GM12878 (cell line): ENCODE data around the gene SLC34A3. TPM values are rescaled to one million over a fixed set of nuclear protein-coding genes. Genes with fewer than 3 reads are reported as not detected.

Source experiments
- BCLAF1 ChIP-seq: fragments of 450-650 bp; IDR thresholded peaks from 2 replicates; pipeline ENCODE4 v1.6.1; 2017; ENCODE audit warnings: antibody characterized with exemption, mild to moderate bottlenecking, moderate library complexity
- CBX5 ChIP-seq: sonication (generic); IDR thresholded peaks from 2 replicates; pipeline ENCODE4 v1.6.1; 2016; ENCODE audit warnings: low read depth, moderate library complexity, mild to moderate bottlenecking, inconsistent platforms
- CREB1 ChIP-seq: IDR thresholded peaks from 2 replicates; pipeline ENCODE4 v1.6.1; 2012; ENCODE audit warnings: low read depth, mild to moderate bottlenecking, inconsistent platforms
- ELK1 ChIP-seq: IDR thresholded peaks from 2 replicates; pipeline ENCODE4 v1.6.1; 2012; ENCODE audit warnings: low read depth, low read length, improper control_type of control experiment
- HDGF ChIP-seq: fragments of 450-650 bp; IDR thresholded peaks from 2 replicates; pipeline ENCODE4 v1.6.1; 2016; ENCODE audit warnings: antibody characterized with exemption
- IRF4 ChIP-seq: IDR thresholded peaks from 2 replicates; pipeline ENCODE4 v1.6.1; 2011; ENCODE audit warnings: low read depth, low read length
- MEF2B ChIP-seq: fragments of 450-650 bp; IDR thresholded peaks from 2 replicates; pipeline ENCODE4 v1.6.1; 2018; ENCODE audit warnings: mild to moderate bottlenecking, moderate library complexity; ENCODE audit not compliant: partially characterized antibody, poor library complexity, severe bottlenecking
- NR2F1 ChIP-seq: fragments of 450-650 bp; conservative IDR thresholded peaks from 2 replicates; pipeline ENCODE4 v1.6.1; 2017; ENCODE audit warnings: mild to moderate bottlenecking
- RB1 ChIP-seq: fragments of 450-650 bp; formaldehyde crosslinking; IDR thresholded peaks from 2 replicates; pipeline ENCODE4 v1.6.1; 2017; ENCODE audit warnings: mild to moderate bottlenecking, borderline replicate concordance
- RELA ChIP-seq: fragments of 450-650 bp; IDR thresholded peaks from 2 replicates; pipeline ENCODE4 v1.8.0; 2014; ENCODE audit warnings: borderline replicate concordance; ENCODE audit not compliant: partially characterized antibody
- RELB ChIP-seq: fragments of 450-650 bp; IDR thresholded peaks from 2 replicates; pipeline ENCODE4 v1.6.1; 2017; ENCODE audit warnings: low read depth, mild to moderate bottlenecking, moderate library complexity
- SKIL ChIP-seq: fragments of 450-650 bp; IDR thresholded peaks from 2 replicates; pipeline ENCODE4 v1.6.1; 2017; ENCODE audit warnings: mild to moderate bottlenecking, low read depth, inconsistent platforms; ENCODE audit not compliant: poor library complexity, severe bottlenecking
- SMARCA5 ChIP-seq: fragments of 450-650 bp; IDR thresholded peaks from 2 replicates; pipeline ENCODE4 v1.6.1; 2017; ENCODE audit warnings: mild to moderate bottlenecking
- SRF ChIP-seq, 2 experiments: IDR thresholded peaks; 2 replicates each; pipeline ENCODE4 v1.6.1; 2011; ENCODE audit warnings: low read depth in 2 of 2, low read length in 2 of 2, mild to moderate bottlenecking in 1 of 2, moderate library complexity in 1 of 2
- TARDBP ChIP-seq: IDR thresholded peaks from 2 replicates; pipeline ENCODE4 v1.6.1; 2016; ENCODE audit warnings: borderline replicate concordance
- TCF3 ChIP-seq: IDR thresholded peaks from 2 replicates; pipeline ENCODE4 v1.6.1; 2012; ENCODE audit warnings: low read depth, mild to moderate bottlenecking, low read length, borderline replicate concordance; ENCODE audit not compliant: insufficient read depth
- TCF7 ChIP-seq: IDR thresholded peaks from 2 replicates; pipeline ENCODE4 v1.6.1; 2014; ENCODE audit warnings: antibody characterized with exemption, borderline replicate concordance
- USF1 ChIP-seq: IDR thresholded peaks from 2 replicates; pipeline ENCODE4 v1.6.1; 2011; ENCODE audit warnings: borderline replicate concordance, low read depth, mild to moderate bottlenecking, moderate library complexity, mixed read lengths, low read length; ENCODE audit not compliant: insufficient read depth; ENCODE audit errors: extremely low read length
- YY1 ChIP-seq: IDR thresholded peaks from 2 replicates; pipeline ENCODE4 v1.6.1; 2011; ENCODE audit warnings: low read depth, mild to moderate bottlenecking, low read length
- ZNF384 ChIP-seq: IDR thresholded peaks from 2 replicates; pipeline ENCODE4 v1.6.1; 2012; ENCODE audit warnings: low read depth, mild to moderate bottlenecking, low read length, improper control_type of control experiment, borderline replicate concordance
- polyA plus RNA-seq, 11 experiments: library from polyadenylated mRNA; depleted of rRNA in 4 of 11; unstranded in 6 of 11; stranded (reverse) in 5 of 11; fragments of >200 nt; fragmentation: Nextera tagmentation in 4 of 11; fragmentation: Illumina TruSeq in 1 of 11; extraction: Ambion mirVana in 4 of 11; extraction: Trizol in 1 of 11; gene quantifications; 1 replicate in 1 of 11; 2 replicates in 10 of 11; pipeline versions ENCODE4 v1.2.1 to v1.2.3, GENCODE V29; 2011 to 2016; ENCODE audit warnings: inconsistent platforms in 2 of 11, missing spikeins in 2 of 11, low read depth in 1 of 11
- total RNA-seq, 4 experiments: library from RNA; depleted of rRNA in 3 of 4; stranded (reverse); fragments of >200 nt in 3 of 4; fragmentation: Illumina TruSeq in 1 of 4; extraction: Trizol in 1 of 4; gene quantifications; 2 replicates each; pipeline versions ENCODE4 v1.2.1 to v1.2.3, GENCODE V29; 2013 to 2021

Gene SLC34A3
- total and polyA plus RNA-seq, 10 of the 15 experiments (the other 5 are each of a cell fraction or from before 2014, with no cell fraction given) = not detected

- 0 out of 2 replicates have a peak, but pooled peaks have one; percentile 46 for TF ChIP-seq TCF3
- TF ChIP-seq SKIL = peak; percentile 28
- TF ChIP-seq CBX5 = no peak
- peak; percentile 89; the same call in 1 of the 2 replicates for TF ChIP-seq SMARCA5
- TF ChIP-seq MEF2B = peak; percentile 51
- TF ChIP-seq ELK1 = peak; percentile 24; the same call in 1 of the 2 replicates
- peak; percentile 71; the same call in 1 of the 2 replicates for TF ChIP-seq RB1
- no peak for TF ChIP-seq USF1
- TF ChIP-seq NR2F1 = 0 out of 2 replicates have a peak, but pooled peaks have one; percentile 28
- no peak for TF ChIP-seq BCLAF1
- 0 out of 4 replicates have a peak, but pooled peaks of 1 of the 2 experiments have one; percentile 2 for TF ChIP-seq SRF (IDR thresholded peaks at IDR 0.05; ENCODE audit: low read depth in 2 of 2, low read length in 2 of 2)
- TF ChIP-seq TARDBP = 0 out of 2 replicates have a peak, but pooled peaks have one; percentile 41
- TF ChIP-seq IRF4 = peak; percentile 52; the same call in 1 of the 2 replicates
- TF ChIP-seq TCF7 = no peak
- TF ChIP-seq ZNF384 = no peak
- TF ChIP-seq RELB = no peak
- no peak for TF ChIP-seq CREB1
- TF ChIP-seq HDGF = peak; percentile 57; the same call in 1 of the 2 replicates
- peak; percentile 68; the same call in 1 of the 2 replicates for TF ChIP-seq YY1
- TF ChIP-seq RELA = peak; percentile 72
These were observed 3.4 kb upstream of the SLC34A3 start, which contains the start of gene RNF224 (continued) for GRCh38 chr9:137227054-137227852.
